ENCODE results near the gene AFM.
A peak's percentile ranks its signal among the peaks of the same experiment; 100 is the strongest.

AFM gene

GRCh38 chr4:73446336-73446938 lies 35.1 kb upstream of the AFM start:
- Histone ChIP-seq H3K14ac (ENCODE audit: low read length) (no peak overlapping the region), H2AFZ (ENCODE audit: insufficient read depth, low read length, poor library complexity) (no peak overlapping the region), H3K9ac (ENCODE audit: low read length) (no peak overlapping the region), H4K12ac (ENCODE audit: low read depth, low read length) (no peak overlapping the region), H3K27ac (ENCODE audit: low read depth, low read length) (no peak overlapping the region), H3K79me2 (ENCODE audit: control insufficient read depth, insufficient read depth, low read length, poor library complexity) (no peaks in the 10 kb centered on the region), H3K4me2 (ENCODE audit: low read length) (no peak overlapping the region), H4K91ac (ENCODE audit: low read depth, low read length) (no peak overlapping the region), H3K79me1 (ENCODE audit: low read length) (peaks cover 2% of the 10 kb centered on the region), H3K4me1 (ENCODE audit: control insufficient read depth in 1 of 2, insufficient read depth in 2 of 2, low read length in 2 of 2) (peaks cover 4% of the 10 kb centered on the region in 2 experiments), H2BK120ac (ENCODE audit: insufficient read depth, low read length, poor library complexity) (no peak overlapping the region), H3K23ac (ENCODE audit: low read length) (no peak overlapping the region), H3K36me3 (ENCODE audit: control insufficient read depth in 1 of 2, insufficient read depth in 2 of 2, low read length in 2 of 2) (no peaks in the 10 kb centered on the region), H2BK5ac (ENCODE audit: low read depth, low read length, poor library complexity) (no peak overlapping the region), H4K8ac (ENCODE audit: low read depth, low read length) (no peak overlapping the region), H3K4me3 (ENCODE audit: low read depth, low read length) (no peak overlapping the region), H3K27me3 (ENCODE audit: insufficient read depth, low read length) (no peaks in the 10 kb centered on the region), H3K4ac (ENCODE audit: low read depth, low read length) (no peak overlapping the region), H2AK5ac (ENCODE audit: low read length) (no peak overlapping the region), H2BK12ac (ENCODE audit: low read length) (no peak overlapping the region), H3K18ac (ENCODE audit: low read length) (no peak overlapping the region), H3K9me3 (ENCODE audit: insufficient read depth, low read depth, low read length) (no peaks in the 10 kb centered on the region)
- WGBS (ENCODE audit: extremely low coverage, insufficient coverage, insufficient read length) = no CpG with 5 or more reads among the region's 4 CpGs
- peak; percentile 3 to 81 for DNase-seq

GRCh38 chr4:73447671-73448070 lies 33.9 kb upstream of the AFM start:
- Histone ChIP-seq H3K4me3 (ENCODE audit: low read depth, low read length) (no peak overlapping the region), H3K9me3 (ENCODE audit: insufficient read depth, low read depth, low read length) (no peaks in the 10 kb centered on the region), H2BK120ac (ENCODE audit: insufficient read depth, low read length, poor library complexity) (no peak overlapping the region), H3K36me3 (ENCODE audit: control insufficient read depth in 1 of 2, insufficient read depth in 2 of 2, low read length in 2 of 2) (no peaks in the 10 kb centered on the region), H3K79me2 (ENCODE audit: control insufficient read depth, insufficient read depth, low read length, poor library complexity) (no peaks in the 10 kb centered on the region), H3K9ac (ENCODE audit: low read length) (no peak overlapping the region), H2BK12ac (ENCODE audit: low read length) (no peak overlapping the region), H3K79me1 (ENCODE audit: low read length) (peaks cover 5% of the 10 kb centered on the region), H4K91ac (ENCODE audit: low read depth, low read length) (no peak overlapping the region), H3K27ac (ENCODE audit: low read depth, low read length) (no peak overlapping the region), H2AK5ac (ENCODE audit: low read length) (no peak overlapping the region), H2BK5ac (ENCODE audit: low read depth, low read length, poor library complexity) (no peak overlapping the region), H3K23ac (ENCODE audit: low read length) (no peak overlapping the region), H3K27me3 (ENCODE audit: insufficient read depth, low read length) (no peaks in the 10 kb centered on the region), H4K8ac (ENCODE audit: low read depth, low read length) (no peak overlapping the region), H2AFZ (ENCODE audit: insufficient read depth, low read length, poor library complexity) (no peak overlapping the region), H4K12ac (ENCODE audit: low read depth, low read length) (no peak overlapping the region), H3K4me1 (ENCODE audit: control insufficient read depth in 1 of 2, insufficient read depth in 2 of 2, low read length in 2 of 2) (peaks cover 8% of the 10 kb centered on the region in 2 experiments), H3K4me2 (ENCODE audit: low read length) (no peak overlapping the region), H3K18ac (ENCODE audit: low read length) (no peak overlapping the region), H3K14ac (ENCODE audit: low read length) (no peak overlapping the region), H3K4ac (ENCODE audit: low read depth, low read length) (no peak overlapping the region)
- 100% methylated on average over 1 of the region's 4 CpGs for WGBS (ENCODE audit: extremely low coverage, insufficient coverage, insufficient read length)
- no peak for DNase-seq

- WGBS (ENCODE audit: extremely low coverage, insufficient coverage, insufficient read length) = no CpG with 5 or more reads among the region's 4 CpGs
- Histone ChIP-seq H3K14ac (ENCODE audit: low read length) (no peak overlapping the region), H3K18ac (ENCODE audit: low read length) (no peak overlapping the region), H3K4ac (ENCODE audit: low read depth, low read length) (no peak overlapping the region), H2AFZ (ENCODE audit: insufficient read depth, low read length, poor library complexity) (no peak overlapping the region), H3K4me2 (ENCODE audit: low read length) (no peak overlapping the region), H3K79me1 (ENCODE audit: low read length) (peaks cover 5% of the 10 kb centered on the region), H4K91ac (ENCODE audit: low read depth, low read length) (no peak overlapping the region), H2AK5ac (ENCODE audit: low read length) (no peak overlapping the region), H2BK12ac (ENCODE audit: low read length) (no peak overlapping the region), H3K4me1 (ENCODE audit: control insufficient read depth in 1 of 2, insufficient read depth in 2 of 2, low read length in 2 of 2) (peaks cover 8 to 10% of the 10 kb centered on the region in 2 experiments), H3K4me3 (ENCODE audit: low read depth, low read length) (no peak overlapping the region), H4K8ac (ENCODE audit: low read depth, low read length) (no peak overlapping the region), H2BK5ac (ENCODE audit: low read depth, low read length, poor library complexity) (no peak overlapping the region), H3K9ac (ENCODE audit: low read length) (no peak overlapping the region), H3K27ac (ENCODE audit: low read depth, low read length) (no peak overlapping the region), H2BK120ac (ENCODE audit: insufficient read depth, low read length, poor library complexity) (no peak overlapping the region), H3K79me2 (ENCODE audit: control insufficient read depth, insufficient read depth, low read length, poor library complexity) (no peaks in the 10 kb centered on the region), H3K36me3 (ENCODE audit: control insufficient read depth in 1 of 2, insufficient read depth in 2 of 2, low read length in 2 of 2) (no peaks in the 10 kb centered on the region), H4K12ac (ENCODE audit: low read depth, low read length) (no peak overlapping the region), H3K23ac (ENCODE audit: low read length) (no peak overlapping the region), H3K27me3 (ENCODE audit: insufficient read depth, low read length) (no peaks in the 10 kb centered on the region), H3K9me3 (ENCODE audit: insufficient read depth, low read depth, low read length) (no peaks in the 10 kb centered on the region)
- DNase-seq = no peak
Observed at GRCh38 chr4:73448448-73449203, 32.9 kb upstream of the AFM start.

- peak; percentile 4 to 25 for DNase-seq
- H3K36me3 ChIP-seq (ENCODE audit: control insufficient read depth in 1 of 2, insufficient read depth in 2 of 2, low read length in 2 of 2) = no peaks in the 10 kb centered on the region
- no CpG with 5 or more reads among the region's 9 CpGs for WGBS (ENCODE audit: extremely low coverage, insufficient coverage, insufficient read length)
- H4K91ac ChIP-seq (ENCODE audit: low read depth, low read length) = peak overlapping the region; percentile 79
- H2BK120ac ChIP-seq (ENCODE audit: insufficient read depth, low read length, poor library complexity) = peak overlapping the region; percentile 77
- H3K79me1 ChIP-seq (ENCODE audit: low read length) = peaks cover 6% of the 10 kb centered on the region
- no peak overlapping the region for H4K12ac ChIP-seq (ENCODE audit: low read depth, low read length)
- H3K79me2 ChIP-seq (ENCODE audit: control insufficient read depth, insufficient read depth, low read length, poor library complexity) = no peaks in the 10 kb centered on the region
- H3K14ac ChIP-seq (ENCODE audit: low read length) = peak overlapping the region; percentile 53
- H3K27ac ChIP-seq (ENCODE audit: low read depth, low read length) = peak overlapping the region; percentile 88
- no peaks in the 10 kb centered on the region for H3K9me3 ChIP-seq (ENCODE audit: insufficient read depth, low read depth, low read length)
- H3K9ac ChIP-seq (ENCODE audit: low read length) = no peak overlapping the region
- H2AFZ ChIP-seq (ENCODE audit: insufficient read depth, low read length, poor library complexity) = peak overlapping the region; percentile 79
- H3K4me2 ChIP-seq (ENCODE audit: low read length) = no peak overlapping the region
- H2BK12ac ChIP-seq (ENCODE audit: low read length) = peak overlapping the region; percentile 94
- no peak overlapping the region for H3K4me3 ChIP-seq (ENCODE audit: low read depth, low read length)
- H2AK5ac ChIP-seq (ENCODE audit: low read length) = no peak overlapping the region
- peak overlapping the region; percentile 82 for H2BK5ac ChIP-seq (ENCODE audit: low read depth, low read length, poor library complexity)
- no peak overlapping the region for H3K4ac ChIP-seq (ENCODE audit: low read depth, low read length)
- no peak overlapping the region for H3K18ac ChIP-seq (ENCODE audit: low read length)
- H3K23ac ChIP-seq (ENCODE audit: low read length) = no peak overlapping the region
- peak overlapping the region; percentile 0 for H4K8ac ChIP-seq (ENCODE audit: low read depth, low read length)
- H3K4me1 ChIP-seq (ENCODE audit: control insufficient read depth in 1 of 2, insufficient read depth in 2 of 2, low read length in 2 of 2) = peaks cover 8 to 10% of the 10 kb centered on the region in 2 experiments
- H3K27me3 ChIP-seq (ENCODE audit: insufficient read depth, low read length) = no peaks in the 10 kb centered on the region
Observed at GRCh38 chr4:73450398-73451004, 31.0 kb upstream of the AFM start.
